Activated naive CD4-positive, alpha-beta T cell treated with anti-CD3 and anti-CD28 coated beads, Interleukin-2, amount 10 ng/mL, durations not matched to agents 7 days and 5 days (primary cell): ENCODE results near the gene IQCM.

Experiments
- CTCF ChIA-PET: fragments of 350-600 bp; sonication (Branson Sonifier 250); formaldehyde crosslinking; loops from one replicate; lab custom pipeline; 2021; ENCODE audit warnings: antibody characterized with exemption; lab: Charles Lee
- DNase-seq: peaks from one replicate; pipeline ENCODE4 v3.0.0-alpha.2; 2020
- H3K27ac Mint-ChIP-seq: one replicate; pipeline ENCODE4 v1.8.0; 2021; ENCODE audit warnings: mild to moderate bottlenecking, moderate library complexity, mixed read lengths
- H3K27me3 Mint-ChIP-seq: one replicate; pipeline ENCODE4 v1.8.0; 2021; ENCODE audit warnings: mild to moderate bottlenecking, mixed read lengths
- H3K36me3 Mint-ChIP-seq: one replicate; pipeline ENCODE4 v1.8.0; 2021; ENCODE audit warnings: mixed read lengths
- H3K4me1 Mint-ChIP-seq: one replicate; pipeline ENCODE4 v1.8.0; 2021; ENCODE audit warnings: mixed read lengths
- H3K4me3 Mint-ChIP-seq: one replicate; pipeline ENCODE4 v1.8.0; 2021; ENCODE audit warnings: mild to moderate bottlenecking, moderate library complexity, mixed read lengths
- H3K9me3 Mint-ChIP-seq: one replicate; pipeline ENCODE4 v1.8.0; 2021; ENCODE audit warnings: mixed read lengths

The IQCM gene

DNA sequence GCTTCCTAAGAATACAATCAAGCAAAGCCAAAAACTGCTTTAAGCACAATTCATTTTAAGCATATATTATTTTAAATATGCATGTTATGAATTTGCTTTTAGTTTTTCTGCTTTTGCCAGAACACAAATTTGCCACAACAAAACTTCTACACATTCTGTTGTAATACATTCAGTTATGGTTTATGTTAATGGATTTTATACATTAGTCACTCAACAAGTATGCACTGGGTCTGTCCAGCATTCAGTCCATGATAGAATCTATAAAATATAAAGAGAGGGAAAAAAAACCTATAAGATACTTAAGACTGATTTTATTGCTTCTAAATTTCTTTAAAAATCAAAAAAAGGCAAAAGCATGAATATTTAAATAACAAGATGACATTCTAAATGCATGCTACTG lies 22.2 kb downstream of the IQCM start:
- CTCF ChIA-PET: no interaction called here
- H3K4me1 Mint-ChIP-seq: no peaks in the 10 kb centered on the region
- H3K9me3 Mint-ChIP-seq: no peaks in the 10 kb centered on the region
- no peaks in the 10 kb centered on the region for H3K36me3 Mint-ChIP-seq
- no peaks in the 10 kb centered on the region for H3K27me3 Mint-ChIP-seq
- no peak overlapping the region for H3K27ac Mint-ChIP-seq
- no peak overlapping the region for H3K4me3 Mint-ChIP-seq
- no peak for DNase-seq

DNA sequence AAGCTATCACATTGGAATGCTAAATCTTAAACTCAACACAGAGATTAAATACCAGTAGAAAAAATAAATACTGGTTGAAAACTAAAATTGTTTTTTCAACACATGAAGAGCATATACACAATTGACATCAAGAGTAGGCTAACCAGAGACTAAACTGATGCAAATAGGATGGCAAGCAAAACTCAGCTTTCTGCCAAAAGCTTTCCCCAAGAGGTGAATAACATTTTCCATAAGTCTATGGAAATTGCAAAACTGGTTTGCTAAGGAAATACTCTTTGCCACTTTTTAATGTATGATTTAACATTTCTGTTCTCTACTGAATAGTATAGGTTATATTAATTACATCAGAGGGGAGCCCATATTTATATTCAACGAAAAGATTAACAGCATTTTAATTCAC lies 23.8 kb downstream of the IQCM start:
- CTCF ChIA-PET: no interaction called here
- Mint-ChIP-seq H3K27ac (no peak overlapping the region), H3K27me3 (no peaks in the 10 kb centered on the region), H3K4me3 (no peak overlapping the region), H3K4me1 (no peaks in the 10 kb centered on the region), H3K9me3 (no peaks in the 10 kb centered on the region), H3K36me3 (no peaks in the 10 kb centered on the region)
- DNase-seq: no peak

DNA sequence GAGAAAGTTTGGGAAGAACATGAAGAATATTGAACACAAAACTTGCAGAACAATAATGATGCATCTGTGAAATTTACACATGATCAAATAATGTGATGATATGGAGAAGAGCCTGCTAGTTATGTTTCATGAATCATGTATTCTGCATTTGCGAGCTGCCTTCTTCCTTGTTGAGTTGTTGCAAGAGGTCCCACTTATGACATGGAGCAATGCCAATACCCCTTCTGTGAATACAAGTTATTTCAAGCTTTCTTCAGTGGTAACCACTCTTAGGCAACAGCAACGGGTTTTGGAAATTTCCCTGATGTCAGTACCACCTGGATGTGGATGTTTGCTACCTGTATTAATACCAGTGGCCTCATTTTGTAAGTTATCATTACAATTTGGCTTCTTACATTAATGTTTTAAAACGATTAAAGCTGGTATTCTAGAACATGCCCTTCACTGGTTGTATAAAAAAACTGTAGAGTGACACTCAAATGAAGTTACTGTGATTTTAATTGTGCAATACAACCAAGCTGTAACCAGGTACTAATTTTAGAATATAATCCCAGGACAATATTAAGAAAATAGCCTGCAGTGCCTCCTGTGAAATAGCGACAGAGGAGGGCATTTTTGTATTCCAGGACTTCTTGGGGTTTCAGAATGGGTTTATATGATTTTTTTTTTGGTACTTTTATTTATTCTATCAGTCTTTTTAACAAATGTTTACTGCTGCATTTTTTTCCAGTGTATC lies 25.3 kb downstream of the IQCM start:
- Mint-ChIP-seq H3K36me3 (no peaks in the 10 kb centered on the region), H3K27ac (no peak overlapping the region), H3K4me3 (no peak overlapping the region), H3K4me1 (no peaks in the 10 kb centered on the region), H3K9me3 (no peaks in the 10 kb centered on the region), H3K27me3 (no peaks in the 10 kb centered on the region)
- CTCF ChIA-PET: no interaction called here
- no peak for DNase-seq

DNA sequence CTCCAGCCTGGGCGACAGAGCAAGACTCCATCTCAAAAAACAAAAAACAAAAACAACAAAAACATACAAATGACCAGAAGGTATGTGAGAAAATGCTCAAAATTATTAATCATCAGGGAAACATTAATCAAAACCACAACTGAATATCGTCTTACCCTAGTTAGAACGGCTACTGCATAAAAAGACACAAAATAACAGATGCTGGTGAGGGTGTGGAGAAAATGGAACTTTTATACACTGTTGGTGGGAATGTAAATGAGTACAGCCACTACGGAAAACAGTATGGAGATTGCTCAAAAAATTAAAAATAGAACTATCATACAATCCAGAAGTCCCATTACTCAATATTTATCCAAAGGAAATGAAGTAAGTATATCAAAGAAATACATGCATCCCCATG lies 27.3 kb downstream of the IQCM start:
- CTCF ChIA-PET: no interaction called here
- Mint-ChIP-seq H3K9me3 (peaks cover 2% of the 10 kb centered on the region), H3K36me3 (no peaks in the 10 kb centered on the region)

DNA sequence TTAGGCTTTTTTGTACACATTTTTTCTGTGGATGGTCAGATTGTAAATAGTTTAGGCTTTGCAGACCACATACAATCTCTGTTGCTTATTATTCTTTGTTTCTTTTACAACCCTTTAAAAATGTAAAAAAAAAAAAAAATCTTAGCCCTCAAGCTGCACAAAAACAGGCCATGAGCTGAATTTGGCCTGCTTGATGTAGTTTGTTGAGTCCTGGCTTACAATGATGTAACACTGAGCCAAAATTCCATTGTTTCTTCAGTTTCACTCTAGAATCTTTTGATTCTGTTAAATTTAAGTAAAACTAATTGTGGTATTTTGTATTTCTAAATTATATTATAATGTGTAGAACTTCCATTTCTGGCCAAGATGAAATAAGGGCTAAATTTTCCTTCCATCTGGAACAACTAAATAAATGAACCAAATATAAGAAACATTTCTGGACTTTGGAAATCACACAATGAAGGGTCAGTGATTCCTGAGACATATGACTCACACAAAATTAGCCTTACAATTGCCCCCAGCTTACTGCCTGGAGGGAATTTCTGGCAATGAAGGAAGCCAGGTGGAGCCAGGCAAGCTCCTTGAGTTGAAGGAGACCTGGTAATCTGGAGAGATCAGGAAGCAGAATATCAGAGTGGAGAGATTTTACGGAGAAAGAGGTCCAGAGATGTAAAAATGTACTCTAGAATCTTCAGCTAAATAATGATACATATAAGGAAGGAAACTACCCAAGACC lies 29.8 kb downstream of the IQCM start:
- peaks cover 2% of the 10 kb centered on the region for H3K9me3 Mint-ChIP-seq
- H3K27ac Mint-ChIP-seq: no peak overlapping the region
- H3K27me3 Mint-ChIP-seq: no peaks in the 10 kb centered on the region
- no peaks in the 10 kb centered on the region for H3K36me3 Mint-ChIP-seq
- H3K4me1 Mint-ChIP-seq: no peaks in the 10 kb centered on the region
- H3K4me3 Mint-ChIP-seq: no peak overlapping the region
- CTCF ChIA-PET: no interaction called here
- DNase-seq: no peak

More for the DNA sequence above, 27.3 kb downstream of the IQCM start:
- no peaks in the 10 kb centered on the region for H3K27me3 Mint-ChIP-seq
- no peaks in the 10 kb centered on the region for H3K4me1 Mint-ChIP-seq
- DNase-seq: no peak
- H3K27ac Mint-ChIP-seq: no peak overlapping the region
- H3K4me3 Mint-ChIP-seq: no peak overlapping the region

DNA sequence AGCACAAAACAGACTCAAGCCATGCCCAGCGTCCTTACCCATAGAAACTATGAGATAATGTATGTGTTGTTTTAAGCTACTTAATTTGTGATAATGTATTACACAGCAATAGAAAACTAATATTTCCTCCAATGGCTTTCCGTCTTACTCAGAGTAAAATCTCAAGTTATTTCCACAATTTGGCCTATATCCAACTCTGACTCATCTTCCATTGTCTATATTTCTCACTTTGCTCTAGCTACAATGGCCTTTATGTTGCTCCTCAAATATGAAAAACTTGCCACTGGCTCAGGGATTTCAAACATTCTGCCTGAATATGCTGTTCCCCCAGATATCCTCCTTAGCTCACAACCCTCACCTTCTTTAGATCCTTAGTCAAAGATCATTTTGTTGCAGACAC lies 31.6 kb downstream of the IQCM start:
- DNase-seq: no peak
- H3K4me1 Mint-ChIP-seq: no peaks in the 10 kb centered on the region

DNA sequence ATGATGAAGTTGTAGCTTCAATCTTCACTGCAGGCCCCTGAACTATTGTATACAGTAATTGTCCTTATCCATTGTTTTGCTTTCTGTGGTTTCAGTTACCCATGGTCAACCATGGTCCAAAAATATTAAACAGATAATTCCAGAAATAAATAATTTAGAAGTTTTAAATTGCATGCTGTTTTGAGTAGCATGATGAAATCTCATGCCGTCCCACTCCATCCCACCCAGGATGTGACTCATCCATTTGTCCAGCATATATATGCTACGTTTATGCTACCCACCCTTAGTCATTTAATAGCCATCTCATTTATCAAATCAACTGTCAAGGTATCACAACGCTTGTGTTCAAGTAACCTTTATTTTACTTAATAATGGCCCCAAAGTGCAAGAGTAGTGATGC lies 34.5 kb downstream of the IQCM start:
- CTCF ChIA-PET: no interaction called here
- DNase-seq: no peak
- Mint-ChIP-seq H3K36me3 (no peaks in the 10 kb centered on the region), H3K27me3 (no peaks in the 10 kb centered on the region), H3K9me3 (peaks cover 2% of the 10 kb centered on the region), H3K4me1 (no peaks in the 10 kb centered on the region), H3K27ac (no peak overlapping the region), H3K4me3 (no peak overlapping the region)

More for the DNA sequence above, 31.6 kb downstream of the IQCM start:
- H3K27me3 Mint-ChIP-seq: no peaks in the 10 kb centered on the region
- no peak overlapping the region for H3K4me3 Mint-ChIP-seq
- H3K27ac Mint-ChIP-seq: no peak overlapping the region
- CTCF ChIA-PET: no interaction called here
- H3K9me3 Mint-ChIP-seq: peaks cover 2% of the 10 kb centered on the region
- no peaks in the 10 kb centered on the region for H3K36me3 Mint-ChIP-seq

DNA sequence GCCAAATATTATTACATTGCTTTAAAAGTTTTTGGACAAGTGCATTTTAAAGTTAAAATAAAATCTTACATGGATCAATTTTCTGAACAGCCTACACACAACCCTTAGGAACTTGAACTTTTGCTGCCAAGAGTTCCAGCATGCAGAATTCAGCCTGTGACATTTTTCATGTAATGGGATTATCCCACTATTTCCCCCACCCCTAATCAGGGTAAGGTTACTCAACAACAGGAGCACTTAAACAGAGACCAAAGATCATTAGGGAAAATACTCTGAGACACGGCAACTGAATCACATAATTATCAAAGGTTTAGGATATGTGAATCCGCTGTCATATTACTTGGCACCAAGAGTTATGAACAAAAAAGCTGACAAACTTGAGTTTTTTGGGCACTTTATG lies 47.2 kb downstream of the IQCM start:
- no peak for DNase-seq
- H3K4me1 Mint-ChIP-seq: no peaks in the 10 kb centered on the region
- H3K27ac Mint-ChIP-seq: no peak overlapping the region
- H3K9me3 Mint-ChIP-seq: no peaks in the 10 kb centered on the region
- no peak overlapping the region for H3K4me3 Mint-ChIP-seq
- H3K27me3 Mint-ChIP-seq: no peaks in the 10 kb centered on the region
- H3K36me3 Mint-ChIP-seq: no peaks in the 10 kb centered on the region
- CTCF ChIA-PET: no interaction called here

DNA sequence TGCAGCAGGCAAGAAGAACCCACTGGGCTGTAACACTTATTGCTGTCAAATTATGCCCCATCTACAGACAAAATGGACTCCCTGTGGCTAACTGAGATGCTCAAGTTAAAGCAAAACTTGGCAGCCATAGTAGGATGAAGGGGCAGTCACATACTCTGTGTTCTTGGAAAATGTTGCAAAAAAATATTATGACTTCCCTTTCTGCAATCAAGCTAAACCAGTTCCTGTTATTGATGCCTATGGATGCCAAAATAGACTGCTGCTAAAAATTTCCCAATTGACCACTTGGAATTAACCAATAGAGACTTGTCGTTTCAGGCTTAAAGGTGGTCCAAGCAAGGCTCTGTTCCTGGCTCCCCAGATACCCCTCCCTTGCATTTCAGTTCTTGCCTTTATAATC lies 49.5 kb downstream of the IQCM start:
- CTCF ChIA-PET: no interaction called here
- no peak for DNase-seq
- no peaks in the 10 kb centered on the region for H3K36me3 Mint-ChIP-seq
- H3K4me1 Mint-ChIP-seq: no peaks in the 10 kb centered on the region
- no peaks in the 10 kb centered on the region for H3K9me3 Mint-ChIP-seq
- no peak overlapping the region for H3K4me3 Mint-ChIP-seq
- H3K27me3 Mint-ChIP-seq: no peaks in the 10 kb centered on the region
- no peak overlapping the region for H3K27ac Mint-ChIP-seq

DNA sequence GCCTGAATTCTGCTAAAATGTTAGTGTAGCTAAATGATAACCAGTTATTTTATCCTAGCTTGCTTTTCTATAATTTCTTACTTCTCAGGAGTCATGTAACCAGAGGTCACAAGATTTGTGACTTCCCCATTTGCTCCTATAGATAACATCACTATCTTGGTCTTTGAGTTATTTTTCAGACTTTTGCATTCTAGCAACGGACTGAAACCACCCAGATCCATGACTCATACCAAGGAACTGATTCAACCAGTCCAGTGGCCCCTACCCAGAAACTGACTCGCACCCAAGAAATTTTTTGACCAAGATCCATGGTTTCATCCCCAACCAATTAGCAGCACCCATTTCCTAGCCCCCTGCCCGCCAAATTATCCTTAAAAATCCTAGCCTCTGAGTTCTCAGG lies 50.0 kb downstream of the IQCM start:
- CTCF ChIA-PET: interaction anchor here (1.2 kb wide), 1 partner anchor 66 kb away, joined by 5 read pairs; no protein-coding TSS in a partner anchor
- Mint-ChIP-seq H3K4me1 (no peaks in the 10 kb centered on the region), H3K9me3 (no peaks in the 10 kb centered on the region), H3K27me3 (no peaks in the 10 kb centered on the region), H3K36me3 (no peaks in the 10 kb centered on the region), H3K27ac (no peak overlapping the region), H3K4me3 (no peak overlapping the region)
- DNase-seq: no peak

DNA sequence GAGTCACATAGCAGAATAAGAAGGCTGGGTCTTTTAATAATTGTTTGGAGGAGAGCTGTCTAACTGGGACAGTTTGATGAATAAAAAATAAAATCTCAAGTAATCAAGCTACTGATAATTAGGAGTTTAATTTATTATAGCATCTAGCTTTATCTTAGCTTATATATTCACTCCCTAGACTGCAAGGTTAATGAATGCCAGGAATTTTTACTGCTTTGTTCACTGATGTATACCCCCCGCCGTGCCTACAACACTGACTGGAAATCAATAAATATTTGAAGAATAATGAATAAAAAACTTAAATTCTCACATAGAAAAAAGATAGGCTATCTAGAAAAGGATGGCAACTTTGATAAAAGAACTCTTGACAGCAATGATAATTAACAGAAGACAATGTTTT lies 59.7 kb downstream of the IQCM start:
- Mint-ChIP-seq H3K36me3 (no peaks in the 10 kb centered on the region), H3K4me1 (no peaks in the 10 kb centered on the region), H3K9me3 (no peaks in the 10 kb centered on the region), H3K27ac (no peak overlapping the region), H3K27me3 (no peaks in the 10 kb centered on the region), H3K4me3 (no peak overlapping the region)
- no peak for DNase-seq
- CTCF ChIA-PET: no interaction called here

DNA sequence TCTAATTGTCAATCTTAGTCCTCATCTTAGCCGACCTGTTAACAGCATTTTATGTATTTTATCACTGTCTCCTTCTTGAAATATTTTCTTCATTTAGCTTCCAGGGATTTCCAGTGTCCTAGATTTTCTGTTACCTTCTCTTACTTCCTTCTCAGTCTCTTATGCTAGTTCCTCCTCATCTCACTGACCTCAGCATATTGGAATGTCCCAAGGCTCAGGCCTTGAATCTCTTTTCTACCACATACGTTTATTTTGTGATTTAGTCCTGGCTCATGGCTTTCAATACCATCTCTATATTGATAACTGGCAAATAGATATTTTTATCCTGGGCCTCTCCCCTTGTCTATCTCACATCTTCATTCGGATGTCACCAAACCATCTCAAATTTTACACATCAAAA lies 61.1 kb downstream of the IQCM start:
- H3K4me3 Mint-ChIP-seq: no peak overlapping the region
- CTCF ChIA-PET: no interaction called here
- H3K36me3 Mint-ChIP-seq: no peaks in the 10 kb centered on the region
- H3K27me3 Mint-ChIP-seq: no peaks in the 10 kb centered on the region
- DNase-seq: no peak
- no peaks in the 10 kb centered on the region for H3K9me3 Mint-ChIP-seq
- no peaks in the 10 kb centered on the region for H3K4me1 Mint-ChIP-seq
- no peak overlapping the region for H3K27ac Mint-ChIP-seq

DNA sequence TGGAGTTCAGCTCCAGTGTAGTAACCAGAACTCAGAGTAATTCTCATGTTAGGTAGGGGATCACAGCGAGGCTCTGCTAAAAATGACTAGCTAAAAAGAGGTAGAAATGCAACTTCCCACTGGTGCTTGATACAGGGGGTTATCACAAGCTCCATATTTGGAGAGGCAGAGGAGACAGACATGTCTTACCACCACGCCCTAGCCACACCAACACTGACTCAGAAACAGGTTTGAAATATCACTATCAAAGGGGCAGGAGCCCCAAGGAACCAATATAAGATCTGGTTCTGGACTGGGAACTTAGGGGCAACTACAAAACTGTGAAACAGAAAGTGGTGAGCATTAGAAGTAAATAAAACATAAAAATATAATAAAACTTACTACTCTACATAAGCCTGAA lies 62.9 kb downstream of the IQCM start:
- H3K27me3 Mint-ChIP-seq: no peaks in the 10 kb centered on the region
- H3K27ac Mint-ChIP-seq: no peak overlapping the region
- CTCF ChIA-PET: no interaction called here
- H3K36me3 Mint-ChIP-seq: no peaks in the 10 kb centered on the region
- no peaks in the 10 kb centered on the region for H3K4me1 Mint-ChIP-seq
- no peak overlapping the region for H3K4me3 Mint-ChIP-seq
- no peak for DNase-seq
- no peaks in the 10 kb centered on the region for H3K9me3 Mint-ChIP-seq

DNA sequence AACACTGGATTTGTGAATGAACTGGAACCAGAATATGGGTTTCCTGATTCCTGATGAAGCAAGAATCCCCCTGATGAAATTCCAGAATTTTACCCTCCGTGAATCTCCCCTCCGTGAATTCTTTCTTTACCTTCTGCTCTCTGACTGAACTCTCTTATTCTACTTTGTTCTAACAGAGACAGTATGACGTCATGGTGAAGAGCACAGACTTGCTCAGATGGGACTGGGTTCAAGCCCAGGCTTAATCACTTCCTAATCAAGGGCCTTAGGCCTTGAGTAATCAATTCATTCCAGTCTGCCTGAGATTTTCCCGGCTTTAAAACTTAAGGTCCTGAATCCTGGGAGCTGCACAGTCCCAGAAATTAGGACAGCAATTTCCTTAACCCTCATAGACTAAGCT lies 64.5 kb downstream of the IQCM start:
- CTCF ChIA-PET: no interaction called here
- H3K27me3 Mint-ChIP-seq: no peaks in the 10 kb centered on the region
- H3K4me1 Mint-ChIP-seq: no peaks in the 10 kb centered on the region
- no peak for DNase-seq
- H3K36me3 Mint-ChIP-seq: no peaks in the 10 kb centered on the region
- no peak overlapping the region for H3K4me3 Mint-ChIP-seq
- H3K27ac Mint-ChIP-seq: no peak overlapping the region
- H3K9me3 Mint-ChIP-seq: no peaks in the 10 kb centered on the region

DNA sequence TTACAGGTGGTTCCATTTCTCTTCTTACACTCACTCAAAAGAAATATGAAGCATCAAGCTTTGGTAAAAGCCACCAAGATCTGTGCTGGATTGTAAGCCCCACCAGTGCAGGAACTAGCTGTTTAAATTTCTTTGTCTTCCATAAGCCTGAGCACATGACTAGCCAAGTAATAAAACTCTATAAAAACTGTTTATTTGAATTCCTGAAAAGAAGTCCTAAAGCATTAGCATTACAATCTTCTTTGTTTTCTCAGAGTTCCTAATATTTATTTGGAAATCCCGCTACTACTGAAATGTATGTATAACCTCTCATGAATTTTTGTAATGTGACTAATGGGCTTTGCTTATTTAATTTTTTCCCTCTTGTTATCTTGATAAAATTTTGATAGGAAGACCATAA lies 65.9 kb downstream of the IQCM start:
- DNase-seq: no peak
- Mint-ChIP-seq H3K4me3 (no peak overlapping the region), H3K4me1 (no peaks in the 10 kb centered on the region), H3K27me3 (no peaks in the 10 kb centered on the region), H3K9me3 (no peaks in the 10 kb centered on the region), H3K36me3 (no peaks in the 10 kb centered on the region), H3K27ac (no peak overlapping the region)
- CTCF ChIA-PET: no interaction called here
